HG03565 (cell line): Measurements from ENCODE around the gene BACE2.

Experiments
- ATAC-seq: cut with Tn5 transposase; IDR thresholded peaks from one replicate; pipeline ENCODE4 v1.9.1; 2021; ENCODE audit warnings: mild to moderate bottlenecking, moderate library complexity; ENCODE audit not compliant: unreplicated experiment

BACE2 gene

GRCh38 chr21:41167348-41168342 is at the start of gene BACE2:
BACE2 (plus strand) TSS chr21:41168160; CDS start chr21:41168264, 104 bp downstream.
- ATAC-seq, result no peak

GRCh38 chr21:41119901-41120300 is 48.1 kb upstream of the BACE2 start:
- ATAC-seq, result no peak

GRCh38 chr21:41120997-41121396 is 47.0 kb upstream of the BACE2 start:
- no peak for ATAC-seq

- ATAC-seq, result no peak
These were observed 46.1 kb upstream of the BACE2 start for GRCh38 chr21:41121785-41122415.

- ATAC-seq, result no peak
These were observed 43.2 kb upstream of the BACE2 start for GRCh38 chr21:41124641-41125201.

- no peak for ATAC-seq
These were observed 39.0 kb upstream of the BACE2 start for GRCh38 chr21:41128981-41129380.

- no peak for ATAC-seq
These were observed 37.1 kb upstream of the BACE2 start for GRCh38 chr21:41130883-41131282.

- ATAC-seq, result no peak
These were observed 34.0 kb upstream of the BACE2 start for GRCh38 chr21:41133874-41134522.

GRCh38 chr21:41135746-41136145 is 32.2 kb upstream of the BACE2 start:
- no peak for ATAC-seq

- ATAC-seq, result no peak
These were observed 31.7 kb upstream of the BACE2 start for GRCh38 chr21:41136286-41136685.

- ATAC-seq, result no peak
These were observed 30.6 kb upstream of the BACE2 start for GRCh38 chr21:41137401-41137800.

- no peak for ATAC-seq
These were observed 30.1 kb upstream of the BACE2 start for GRCh38 chr21:41137889-41138288.

GRCh38 chr21:41138711-41139110 is 29.2 kb upstream of the BACE2 start:
- no peak for ATAC-seq

- no peak for ATAC-seq
These were observed 28.7 kb upstream of the BACE2 start for GRCh38 chr21:41139275-41139674.

GRCh38 chr21:41139951-41140350 is 28.0 kb upstream of the BACE2 start:
- no peak for ATAC-seq

GRCh38 chr21:41141031-41141457 is 26.9 kb upstream of the BACE2 start:
- ATAC-seq, result no peak

- no peak for ATAC-seq
These were observed 25.7 kb upstream of the BACE2 start for GRCh38 chr21:41142051-41142795.

- no peak for ATAC-seq
These were observed 24.2 kb upstream of the BACE2 start for GRCh38 chr21:41143596-41144325.

GRCh38 chr21:41147096-41147978 is 20.6 kb upstream of the BACE2 start:
- ATAC-seq, result no peak
